Measurements from ENCODE around the gene PTGR3.

The PTGR3 gene

DNA sequence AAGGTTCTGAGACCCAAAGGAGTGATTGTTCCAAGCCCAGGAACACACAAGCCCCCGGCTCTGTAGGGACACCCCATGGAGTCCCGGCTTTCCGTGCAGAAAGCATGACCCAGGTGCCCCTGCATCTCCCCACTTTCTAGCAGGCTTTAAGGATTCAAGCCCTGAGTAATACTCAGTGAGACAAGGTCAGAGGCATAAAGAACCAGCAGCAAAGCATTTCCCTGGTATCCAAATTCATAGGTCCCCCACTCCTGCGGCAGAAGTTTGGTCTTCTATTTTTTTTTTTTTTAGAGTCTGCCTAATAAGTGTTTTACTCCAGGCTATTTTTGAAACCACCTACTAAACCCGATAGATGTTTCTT lies 18.0 kb upstream of the PTGR3 start:
- Histone ChIP-seq H3K9me3 (ENCODE audit: insufficient read depth, low read length, severe bottlenecking) (no peaks in the 10 kb centered on the region), H3K27ac (ENCODE audit: low read length) (no peak overlapping the region), H3K9ac (ENCODE audit: low read depth, low read length) (no peak overlapping the region), H3K27me3 (ENCODE audit: insufficient read depth, low read length, poor library complexity) (no peaks in the 10 kb centered on the region), H4K20me1 (ENCODE audit: insufficient read depth, low read length) (peaks cover 55% of the 10 kb centered on the region), H3K4me2 (ENCODE audit: insufficient read depth, low read length) (no peak overlapping the region), H3K36me3 (ENCODE audit: insufficient read depth, low read length) (peaks cover 46% of the 10 kb centered on the region), H3K4me3 (ENCODE audit: low read depth in 1 of 2, low read length in 2 of 2) (no peak overlapping the region), H2AFZ (ENCODE audit: low read depth, low read length) (no peak overlapping the region), H3K4me1 (ENCODE audit: insufficient read depth, low read length) (no peaks in the 10 kb centered on the region), H3K79me2 (ENCODE audit: insufficient read depth, low read length) (peaks cover 98% of the 10 kb centered on the region)
- DNase-seq, result no peak
- no peak for TF ChIP-seq EZH2 (IDR thresholded peaks at IDR 0.05; ENCODE audit: borderline replicate concordance, low read depth, low read length, severe bottlenecking)
- TF ChIP-seq CTCF (IDR thresholded peaks at IDR 0.05; ENCODE audit: borderline replicate concordance, extremely low read depth, low read length, poor library complexity, severe bottlenecking), result no peak
- ATAC-seq (ENCODE audit: insufficient read depth, low read depth), result no peak

GRCh38 chr18:75226286-75226955 lies 17.5 kb upstream of the PTGR3 start:
- no peak overlapping the region for H3K9ac ChIP-seq (ENCODE audit: low read depth, low read length)
- ATAC-seq (ENCODE audit: insufficient read depth, low read depth) (no peak), DNase-seq (no peak)
- H3K79me2 ChIP-seq (ENCODE audit: insufficient read depth, low read length), result peaks cover 100% of the 10 kb centered on the region
- H3K4me1 ChIP-seq (ENCODE audit: insufficient read depth, low read length), result no peaks in the 10 kb centered on the region
- H3K36me3 ChIP-seq (ENCODE audit: insufficient read depth, low read length), result peaks cover 46% of the 10 kb centered on the region
- H3K27me3 ChIP-seq (ENCODE audit: insufficient read depth, low read length, poor library complexity), result no peaks in the 10 kb centered on the region
- H3K27ac ChIP-seq (ENCODE audit: low read length), result no peak overlapping the region
- H2AFZ ChIP-seq (ENCODE audit: low read depth, low read length), result no peak overlapping the region
- TF ChIP-seq CTCF (IDR thresholded peaks at IDR 0.05; ENCODE audit: borderline replicate concordance, extremely low read depth, low read length, poor library complexity, severe bottlenecking) (no peak), EZH2 (IDR thresholded peaks at IDR 0.05; ENCODE audit: borderline replicate concordance, low read depth, low read length, severe bottlenecking) (no peak)
- H3K4me2 ChIP-seq (ENCODE audit: insufficient read depth, low read length), result no peak overlapping the region
- H3K4me3 ChIP-seq (ENCODE audit: low read depth in 1 of 2, low read length in 2 of 2), result no peak overlapping the region
- H4K20me1 ChIP-seq (ENCODE audit: insufficient read depth, low read length), result peaks cover 55% of the 10 kb centered on the region
- no peaks in the 10 kb centered on the region for H3K9me3 ChIP-seq (ENCODE audit: insufficient read depth, low read length, severe bottlenecking)

DNA sequence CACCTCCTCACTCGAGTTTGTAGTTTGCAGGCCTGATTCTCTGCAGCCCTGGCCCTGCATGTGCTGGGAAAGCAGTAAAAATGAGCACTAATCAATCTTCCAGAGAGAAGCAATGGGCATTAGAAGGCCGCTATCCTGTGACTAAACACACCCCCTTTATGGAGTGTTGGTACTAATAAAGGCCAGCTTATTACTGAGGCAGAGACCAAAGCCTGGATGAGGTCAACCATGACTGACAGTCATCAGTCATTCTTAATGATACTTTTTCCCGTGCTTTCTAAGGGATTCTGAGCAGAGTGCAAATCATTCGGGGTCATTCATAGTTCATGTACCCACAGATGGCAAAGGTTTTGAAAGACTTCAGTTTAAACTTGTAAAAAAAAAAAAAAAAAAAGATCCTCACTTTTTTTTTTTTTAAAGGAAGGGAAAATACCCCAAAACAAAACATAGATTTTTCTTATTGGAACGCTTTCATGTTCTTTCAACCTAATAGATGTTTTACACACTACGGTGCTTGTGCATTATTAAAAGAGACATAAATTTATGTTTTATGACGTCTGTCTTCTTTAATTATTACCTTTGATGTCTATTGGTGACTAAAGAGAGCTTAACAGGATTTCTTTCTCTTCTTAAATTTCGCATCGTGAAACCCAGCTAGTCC lies 14.9 kb upstream of the PTGR3 start:
- H3K9ac ChIP-seq (ENCODE audit: low read depth, low read length), result no peak overlapping the region
- no peak overlapping the region for H3K4me2 ChIP-seq (ENCODE audit: insufficient read depth, low read length)
- no peak overlapping the region for H3K27ac ChIP-seq (ENCODE audit: low read length)
- no peaks in the 10 kb centered on the region for H3K9me3 ChIP-seq (ENCODE audit: insufficient read depth, low read length, severe bottlenecking)
- H3K36me3 ChIP-seq (ENCODE audit: insufficient read depth, low read length), result peaks cover 21% of the 10 kb centered on the region
- H3K4me3 ChIP-seq (ENCODE audit: low read depth in 1 of 2, low read length in 2 of 2), result no peak overlapping the region
- ATAC-seq (ENCODE audit: insufficient read depth, low read depth), result no peak
- H4K20me1 ChIP-seq (ENCODE audit: insufficient read depth, low read length), result peaks cover 42% of the 10 kb centered on the region
- no peak for TF ChIP-seq CTCF (IDR thresholded peaks at IDR 0.05; ENCODE audit: borderline replicate concordance, extremely low read depth, low read length, poor library complexity, severe bottlenecking)
- TF ChIP-seq EZH2 (IDR thresholded peaks at IDR 0.05; ENCODE audit: borderline replicate concordance, low read depth, low read length, severe bottlenecking), result no peak
- H3K27me3 ChIP-seq (ENCODE audit: insufficient read depth, low read length, poor library complexity), result no peaks in the 10 kb centered on the region
- H2AFZ ChIP-seq (ENCODE audit: low read depth, low read length), result no peak overlapping the region
- peaks cover 4% of the 10 kb centered on the region; the same call in 1 of the 2 replicates for H3K4me1 ChIP-seq (ENCODE audit: insufficient read depth, low read length)
- peaks cover 100% of the 10 kb centered on the region for H3K79me2 ChIP-seq (ENCODE audit: insufficient read depth, low read length)
- no peak for DNase-seq
